HG03521 (cell line): ENCODE data around the gene SSPN.
A peak's percentile ranks its signal among the peaks of the same experiment; 100 is the strongest.

ENCODE experiments used
- ATAC-seq: cut with Tn5 transposase; IDR thresholded peaks from one replicate; pipeline ENCODE4 v1.9.1; 2021; ENCODE audit warnings: mild to moderate bottlenecking, moderate library complexity; ENCODE audit not compliant: unreplicated experiment

Gene SSPN

DNA sequence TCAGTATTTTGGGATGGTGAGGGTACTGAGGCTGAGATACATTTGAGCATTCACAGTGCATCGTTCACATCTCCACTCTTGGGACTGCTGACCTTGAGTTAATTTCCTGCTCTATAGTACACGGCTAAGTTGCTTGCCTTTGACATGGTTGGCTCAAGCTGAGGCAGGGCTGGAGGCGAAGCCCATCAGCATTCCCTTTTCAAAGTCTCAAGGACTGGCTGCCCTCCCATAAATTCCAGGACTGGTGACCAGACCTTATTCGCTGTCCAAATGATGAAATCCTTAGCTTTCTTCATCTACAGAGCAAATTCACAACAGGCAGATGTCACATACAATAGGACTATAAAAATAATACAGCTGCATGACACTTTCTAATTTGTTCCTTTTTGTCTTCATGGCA is 85.9 kb downstream of the SSPN start:
- ATAC-seq: no peak

DNA sequence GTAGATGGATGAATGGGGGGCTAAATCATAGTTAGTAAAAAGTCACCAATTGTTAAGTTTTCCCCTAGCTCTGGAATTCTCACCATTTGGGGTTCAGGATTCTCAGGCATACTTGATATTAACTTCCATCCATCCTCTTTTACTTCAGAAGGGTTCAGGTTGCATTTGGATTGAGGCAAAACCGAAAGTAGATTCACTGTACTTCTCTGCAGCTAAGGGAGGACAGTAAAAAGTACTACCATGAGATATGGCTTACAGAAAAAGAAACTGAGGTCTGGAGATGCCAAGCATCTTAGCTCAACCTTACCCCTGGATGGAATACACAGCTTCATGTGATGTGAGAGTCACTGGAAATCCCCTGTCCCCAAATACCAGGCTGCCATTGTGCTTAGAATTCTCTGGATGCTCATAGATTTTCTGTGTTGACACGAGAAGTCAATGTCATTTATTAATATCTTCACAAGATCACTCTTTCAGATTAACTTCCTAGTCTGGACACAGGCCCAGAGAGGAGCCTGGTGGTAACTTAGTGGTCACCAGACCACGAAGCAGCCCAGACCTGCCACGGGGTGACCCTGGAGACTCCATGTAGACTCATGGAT is 87.1 kb downstream of the SSPN start:
- ATAC-seq: no peak

DNA sequence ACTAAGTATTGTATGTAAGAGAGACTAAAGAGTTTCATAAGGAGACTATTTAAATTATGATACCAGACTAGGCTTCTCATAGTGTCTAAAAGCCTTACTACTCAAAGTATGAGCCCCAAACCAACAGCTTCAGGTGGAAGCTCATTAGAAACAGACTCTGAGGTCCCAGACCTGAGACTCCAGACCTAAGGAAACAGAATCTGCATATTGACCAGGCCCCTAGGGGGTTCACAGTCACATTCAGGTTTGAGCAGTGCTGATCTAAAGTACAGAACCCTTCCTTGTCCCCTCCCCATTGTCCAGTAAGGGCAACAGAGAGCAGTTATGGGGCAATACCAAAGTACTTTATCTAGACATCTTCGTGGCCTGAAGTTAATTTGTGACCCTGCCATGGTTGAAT is 87.7 kb downstream of the SSPN start:
- ATAC-seq: no peak

DNA sequence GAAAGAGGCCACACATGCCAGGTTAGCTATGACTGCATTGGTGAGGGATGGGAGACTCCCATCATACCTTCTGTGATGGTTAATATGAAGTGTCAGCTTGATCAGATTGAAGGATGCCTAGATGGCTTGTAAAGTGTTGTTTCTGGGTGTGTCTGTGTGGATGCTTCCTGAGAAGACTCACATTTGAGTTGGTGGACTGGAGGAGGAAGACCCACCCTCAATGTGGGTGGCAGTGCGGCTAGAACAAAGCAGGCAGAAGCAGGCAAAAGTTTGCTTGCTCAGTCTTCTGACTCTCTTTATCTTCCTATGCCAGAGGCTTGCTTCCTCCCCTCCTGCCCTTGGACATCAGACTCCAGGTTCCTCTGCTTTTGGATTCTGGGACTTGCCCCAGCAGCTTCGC is 88.2 kb downstream of the SSPN start:
- no peak for ATAC-seq

DNA sequence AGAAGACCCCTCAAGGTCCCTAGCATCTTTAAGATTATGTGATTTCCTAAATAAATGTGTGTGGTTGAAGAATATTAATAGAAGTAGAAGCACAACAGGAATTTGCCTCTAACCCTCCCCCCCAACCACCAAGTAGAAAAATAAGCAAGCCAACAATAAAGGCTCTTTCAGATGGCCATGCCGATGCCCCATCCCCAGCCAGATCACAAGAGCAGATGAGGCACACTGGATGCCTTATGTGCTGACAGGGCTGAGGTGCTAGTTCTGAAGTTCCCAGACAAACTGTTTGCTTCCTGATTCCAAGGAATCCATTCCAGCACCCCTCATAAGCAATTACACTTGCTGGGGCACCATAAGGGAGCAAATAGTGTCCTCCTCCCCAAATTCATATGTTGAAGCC is 90.0 kb downstream of the SSPN start:
- no peak for ATAC-seq

DNA sequence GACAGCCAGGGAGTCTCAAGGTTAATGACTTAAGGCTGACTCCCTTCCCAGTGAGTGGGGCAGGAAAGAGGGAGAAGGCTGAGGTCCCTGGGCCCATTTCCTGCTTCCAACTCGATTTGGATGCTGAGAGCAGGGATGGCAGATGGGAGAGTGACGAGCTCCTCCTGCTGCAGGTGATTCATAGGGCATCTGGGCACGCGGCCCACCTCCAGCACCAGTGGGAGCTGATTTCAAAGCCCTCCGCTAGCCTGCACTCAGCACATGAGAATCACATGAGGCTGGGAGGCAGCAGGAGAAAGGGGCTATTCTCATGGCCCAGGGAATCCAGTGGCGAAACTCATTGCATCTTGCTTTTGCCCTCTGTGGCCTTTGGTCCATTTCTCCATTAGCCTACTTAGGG is 90.8 kb downstream of the SSPN start:
- ATAC-seq: no peak

DNA sequence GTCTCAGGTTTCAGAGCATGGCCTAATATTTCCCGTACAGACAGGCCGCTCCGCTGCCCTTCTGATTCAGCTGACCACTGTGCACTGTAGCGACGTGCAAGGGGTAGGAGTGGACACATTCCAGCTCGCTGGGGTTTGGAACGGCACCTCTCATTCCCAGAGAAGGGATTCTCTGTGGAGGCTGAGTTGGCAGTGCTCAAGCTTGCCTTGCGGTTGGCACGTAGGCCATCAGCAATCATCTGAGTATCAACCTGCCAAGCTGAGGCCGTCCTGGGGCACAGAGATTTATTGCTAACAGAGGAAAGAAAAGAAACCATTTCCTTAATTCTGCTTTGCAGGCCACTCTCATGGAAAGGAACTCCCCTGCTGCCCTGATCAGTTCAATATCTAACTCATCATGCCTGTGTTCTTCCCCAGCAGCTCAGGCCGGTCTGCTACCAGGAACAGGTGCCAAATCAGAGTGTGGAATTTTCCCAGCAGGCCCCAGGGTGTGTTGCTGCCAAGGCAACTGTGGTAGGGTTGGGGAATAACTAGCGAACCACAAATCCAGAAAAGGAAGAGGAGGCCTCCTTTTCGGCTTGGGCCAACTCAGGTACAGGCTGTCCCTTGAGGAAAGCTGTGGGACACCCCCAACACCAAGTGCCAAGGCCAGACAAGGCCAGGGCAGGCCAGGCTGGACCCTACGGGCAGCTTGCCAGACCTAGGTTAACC is 92.5 kb downstream of the SSPN start:
- ATAC-seq: no peak

DNA sequence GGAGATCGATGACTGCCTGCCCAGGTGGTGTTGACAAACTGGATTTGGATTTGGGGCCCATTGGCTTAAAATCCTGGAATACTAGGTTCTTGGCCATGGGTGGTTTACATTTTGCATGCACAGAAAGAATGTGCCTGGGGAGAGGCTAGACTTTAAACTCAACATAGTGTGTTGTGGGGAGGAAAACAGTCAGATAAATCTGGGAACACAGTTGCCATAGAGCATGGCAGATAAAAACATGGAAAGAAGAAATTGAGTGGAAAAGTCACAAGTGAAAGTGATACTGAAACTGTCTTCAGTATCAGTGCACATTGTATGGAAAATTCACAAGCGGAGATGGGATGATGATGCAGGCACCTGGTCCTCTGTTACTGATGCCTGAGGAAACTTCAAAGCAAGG is 95.2 kb downstream of the SSPN start:
- no peak for ATAC-seq

DNA sequence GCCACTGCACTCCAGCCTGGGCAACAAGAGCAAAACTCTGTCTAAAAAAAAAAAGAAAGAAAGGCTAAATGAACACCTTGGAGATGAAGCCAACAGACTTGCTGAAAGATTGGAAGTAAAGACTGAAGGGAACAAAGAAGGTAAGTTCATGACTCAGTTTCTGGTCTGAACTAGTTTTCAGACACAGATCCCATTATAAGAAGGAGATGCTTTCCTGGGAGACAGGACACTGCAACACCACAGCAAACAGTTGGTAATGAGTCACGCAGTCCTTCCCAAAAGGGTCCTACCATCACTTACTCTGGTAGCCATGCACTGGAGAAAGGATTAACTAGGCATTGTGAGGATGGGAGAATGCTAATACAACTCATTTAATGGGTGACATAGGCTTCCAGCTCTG is 97.2 kb downstream of the SSPN start:
- ATAC-seq: no peak

DNA sequence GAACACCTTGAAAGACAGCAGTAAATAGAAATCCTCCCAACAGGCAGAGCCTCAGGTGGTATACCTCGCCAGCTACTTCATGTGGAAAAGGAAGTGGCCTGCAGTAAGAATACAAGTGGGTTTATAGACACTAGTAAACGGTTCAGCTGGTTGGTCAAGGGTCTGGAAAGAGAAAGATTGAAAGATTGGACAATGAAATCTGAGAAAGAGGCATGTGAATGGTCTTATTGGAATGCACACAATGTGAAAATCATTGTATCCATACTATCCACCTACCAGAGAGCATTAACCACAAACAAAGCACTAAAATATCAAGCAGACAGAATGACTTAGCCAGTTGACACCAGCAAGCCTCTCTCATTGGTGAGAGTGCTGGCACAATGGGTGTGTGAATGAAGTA is 98.2 kb downstream of the SSPN start:
- ATAC-seq: no peak

DNA sequence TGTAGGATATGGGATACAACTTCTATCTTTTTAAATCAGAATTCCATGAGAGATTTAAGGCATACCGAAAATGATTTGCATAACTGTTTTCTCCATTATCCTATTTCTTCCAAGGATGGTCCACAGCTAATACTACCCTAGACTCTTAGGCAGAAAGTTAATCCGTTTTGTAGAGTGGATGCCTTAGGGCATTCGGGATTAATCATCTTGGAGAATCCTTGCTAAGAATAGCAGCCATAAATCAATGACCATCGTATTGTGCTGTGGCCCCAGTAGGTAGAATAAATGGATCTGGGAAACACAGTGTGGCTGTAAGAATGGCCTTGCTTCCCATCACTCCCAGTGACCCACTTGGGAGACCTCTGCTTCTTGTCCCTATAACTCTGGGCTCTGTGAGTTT is 99.6 kb downstream of the SSPN start:
- ATAC-seq: no peak

DNA sequence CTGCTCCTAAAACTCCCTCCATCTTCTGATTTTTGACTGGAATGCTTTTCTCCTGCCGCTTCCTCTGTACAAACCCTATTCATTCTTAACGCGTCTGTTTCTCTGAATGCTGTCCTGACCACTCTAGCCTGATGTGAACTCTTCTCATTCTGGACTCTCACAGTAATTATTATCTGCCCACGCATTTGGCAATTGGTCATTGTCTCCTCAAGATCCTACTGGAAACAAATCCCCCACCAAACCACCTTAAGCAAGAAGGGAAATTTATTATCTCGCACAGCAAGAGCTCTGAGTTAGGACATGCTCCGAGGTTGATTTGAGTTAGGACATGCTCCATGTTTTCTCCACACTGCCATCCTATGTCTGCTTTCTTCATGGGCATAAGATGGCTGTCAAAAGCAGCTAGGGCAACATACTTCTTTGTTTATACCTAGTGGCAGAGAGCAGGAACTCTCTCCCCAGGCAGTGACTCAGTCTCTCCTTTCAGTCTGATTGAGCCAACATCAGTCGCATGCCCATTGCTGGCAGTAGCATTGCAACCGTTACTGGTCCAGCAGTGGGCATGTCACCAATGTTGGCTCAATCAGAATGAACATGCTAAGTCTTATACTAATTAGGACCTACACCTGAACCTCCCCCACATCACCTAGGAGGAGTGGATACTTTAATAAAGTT is 102.2 kb downstream of the SSPN start:
- ATAC-seq: no peak

DNA sequence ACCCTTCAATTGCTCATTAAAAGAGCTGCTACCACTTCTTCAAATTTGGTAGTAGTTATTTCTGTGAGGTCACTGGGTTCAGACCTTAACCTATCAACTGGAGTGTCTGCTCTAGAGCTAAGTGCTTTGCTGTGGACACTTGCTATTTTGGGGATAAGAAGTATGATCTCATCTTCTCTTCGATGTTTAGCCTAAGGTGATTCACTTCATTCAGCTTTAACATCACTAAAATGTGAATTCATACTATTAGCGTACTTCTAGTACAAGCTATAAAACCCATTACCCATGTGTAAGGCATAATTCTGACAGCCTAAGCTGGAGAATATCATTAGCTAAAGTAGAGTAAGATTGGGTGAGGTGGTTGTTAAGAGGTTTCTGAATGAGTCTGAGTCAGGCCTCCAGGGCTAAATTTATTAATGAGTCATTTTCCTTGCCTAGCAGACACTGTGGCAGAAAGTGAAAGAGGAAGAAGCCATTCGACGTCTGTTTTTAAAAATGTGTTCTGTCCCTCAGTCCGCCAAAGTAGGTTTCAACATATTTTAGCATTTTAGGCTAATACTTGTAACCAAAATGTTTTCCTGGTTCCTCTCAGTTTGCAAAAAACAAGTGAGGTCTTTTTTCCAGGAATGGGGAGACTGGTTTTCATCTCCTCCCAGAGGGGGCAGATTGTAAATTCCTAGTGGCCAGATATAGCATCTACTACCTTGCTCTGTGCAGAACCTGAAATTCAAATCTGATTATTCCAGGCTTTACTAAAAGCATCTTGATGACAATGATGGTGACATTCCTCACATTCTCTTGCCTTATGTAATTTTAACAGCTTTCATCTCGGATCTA is 103.6 kb downstream of the SSPN start:
- ATAC-seq: peak; percentile 99

DNA sequence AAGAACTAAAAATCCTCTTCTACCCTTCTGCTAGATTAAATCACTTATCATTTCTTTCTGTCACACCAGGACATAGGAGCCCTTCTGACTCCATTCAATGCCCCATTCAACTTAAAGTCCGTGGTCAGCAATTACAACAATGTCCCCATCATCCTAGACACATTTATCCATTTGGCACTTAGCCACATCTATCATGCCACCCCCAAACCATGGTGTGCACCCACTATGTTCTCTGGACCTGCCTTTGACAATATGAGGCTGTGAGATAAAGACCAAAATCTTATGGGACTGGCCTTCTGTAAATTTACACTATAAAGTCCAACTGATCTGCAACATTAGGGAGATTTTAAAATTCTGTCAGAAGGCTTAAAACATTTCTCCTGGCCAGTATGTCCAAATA is 104.4 kb downstream of the SSPN start:
- no peak for ATAC-seq
